ENCODE data around the gene GTPBP4.
"Not testable (repeated sequence)": the region's sequence is repeated elsewhere in the genome, so short reads cannot be mapped to it uniquely, and the experiment has no call there.

Gene GTPBP4

GRCh38 chr10:1050554-1050953 is 62.3 kb downstream of the GTPBP4 start:
- in situ Hi-C loops (cut with HindIII; ENCODE audit: low sequenced_read_pairs): no loop called here

GRCh38 chr10:1054684-1055083 is 66.5 kb downstream of the GTPBP4 start:
- in situ Hi-C loops (cut with HindIII; ENCODE audit: low sequenced_read_pairs): no loop called here

GRCh38 chr10:1056326-1057105 is 68.3 kb downstream of the GTPBP4 start, which contains the start of gene WDR37:
WDR37 (plus strand) TSS chr10:1056385; CDS start chr10:1072156, 15,771 bp downstream.
- in situ Hi-C loops (cut with HindIII; ENCODE audit: low sequenced_read_pairs): no loop called here

GRCh38 chr10:1057106-1057657 is 68.9 kb downstream of the GTPBP4 start:
- in situ Hi-C loops (cut with HindIII; ENCODE audit: low sequenced_read_pairs): no loop called here

- in situ Hi-C loops (cut with HindIII; ENCODE audit: low sequenced_read_pairs): no loop called here
Observed at GRCh38 chr10:1058017-1058416, 69.8 kb downstream of the GTPBP4 start.

GRCh38 chr10:1059902-1060301 is 71.7 kb downstream of the GTPBP4 start:
- in situ Hi-C loops (cut with HindIII; ENCODE audit: low sequenced_read_pairs): no loop called here

- in situ Hi-C loops (cut with HindIII; ENCODE audit: low sequenced_read_pairs): no loop called here
Observed at GRCh38 chr10:1061930-1062774, 73.9 kb downstream of the GTPBP4 start.

GRCh38 chr10:1063232-1063865 is 75.1 kb downstream of the GTPBP4 start:
- in situ Hi-C loops (cut with HindIII; ENCODE audit: low sequenced_read_pairs): no loop called here

GRCh38 chr10:1064964-1065247 is 76.7 kb downstream of the GTPBP4 start:
- in situ Hi-C loops (cut with HindIII; ENCODE audit: low sequenced_read_pairs): no loop called here

GRCh38 chr10:1066734-1067133 is 78.5 kb downstream of the GTPBP4 start:
- in situ Hi-C loops (cut with HindIII; ENCODE audit: low sequenced_read_pairs): not testable (repeated sequence)

- in situ Hi-C loops (cut with HindIII; ENCODE audit: low sequenced_read_pairs): no loop called here
Observed at GRCh38 chr10:1068380-1069361, 80.4 kb downstream of the GTPBP4 start.
